GM18951 (cell line): ENCODE data around the gene IL4.
A peak's percentile ranks its signal among the peaks of the same experiment; 100 is the strongest.

Experiments used
- POLR2A ChIP-seq: IDR thresholded peaks from 4 replicates; pipeline ENCODE4 v1.6.1; 2011; ENCODE audit warnings: mild to moderate bottlenecking; ENCODE audit not compliant: insufficient read length, insufficient read depth; ENCODE audit errors: extremely low read depth
- in situ Hi-C: fragments of 300-500 bp; cut with MboI; formaldehyde crosslinking; loops from one replicate; pipeline ENCODE4 v1.12.0; 2022; ENCODE audit warnings: low sequenced_read_pairs, mixed read lengths, inconsistent platforms; ENCODE audit not compliant: unreplicated experiment

Gene IL4

GRCh38 chr5:132663771-132664695 lies 9.8 kb upstream of the IL4 start:
- in situ Hi-C loops: no loop called here

GRCh38 chr5:132664696-132665209 lies 9.0 kb upstream of the IL4 start:
- in situ Hi-C loops: no loop called here
- no peak for TF ChIP-seq POLR2A

More at GRCh38 chr5:132663771-132664695, 9.8 kb upstream of the IL4 start:
- peak; percentile 14 for TF ChIP-seq POLR2A

- no peak for TF ChIP-seq POLR2A
- in situ Hi-C loops: no loop called here
Measured at GRCh38 chr5:132665574-132666080, 8.2 kb upstream of the IL4 start.

GRCh38 chr5:132666310-132667123 lies 7.3 kb upstream of the IL4 start:
- TF ChIP-seq POLR2A: no peak
- in situ Hi-C loops: no loop called here

- in situ Hi-C loops: no loop called here
- TF ChIP-seq POLR2A: no peak
Measured at GRCh38 chr5:132667309-132667708, 6.5 kb upstream of the IL4 start.

GRCh38 chr5:132667761-132668705 lies 5.8 kb upstream of the IL4 start:
- no peak for TF ChIP-seq POLR2A
- in situ Hi-C loops: no loop called here

GRCh38 chr5:132668706-132669454 lies 4.9 kb upstream of the IL4 start:
- no peak for TF ChIP-seq POLR2A
- in situ Hi-C loops: no loop called here

- in situ Hi-C loops: no loop called here
- no peak for TF ChIP-seq POLR2A
Measured at GRCh38 chr5:132669455-132669820, 4.4 kb upstream of the IL4 start.

- in situ Hi-C loops: no loop called here
- TF ChIP-seq POLR2A: no peak
Measured at GRCh38 chr5:132669966-132670882, 3.6 kb upstream of the IL4 start.

- no peak for TF ChIP-seq POLR2A
- in situ Hi-C loops: no loop called here
Measured at GRCh38 chr5:132671000-132671399, 2.8 kb upstream of the IL4 start.

GRCh38 chr5:132673488-132673887 lies 301 bp upstream of the IL4 start:
- in situ Hi-C loops: no loop called here
- no peak for TF ChIP-seq POLR2A
